Spleen (tissue), 7 donors: ENCODE data around the gene RFX1.

Experiments
- CTCF ChIP-seq, 11 experiments: fragments of 200-600 bp in 7 of 11; fragments of 450-650 bp in 4 of 11; sonication (generic) in 4 of 11; IDR thresholded peaks in 8 of 11; conservative IDR thresholded peaks in 3 of 11; 1 replicate in 7 of 11; 2 replicates in 4 of 11; pipeline versions ENCODE4 v1.4.0 to v1.8.0; 2016 to 2021; ENCODE audit warnings: antibody characterized with exemption in 11 of 11, inconsistent platforms in 4 of 11, mild to moderate bottlenecking in 1 of 11
- POLR2A ChIP-seq, 3 donors: fragments of 450-650 bp; IDR thresholded peaks; one replicate each; pipeline ENCODE4 v1.5.1; 2017; ENCODE audit warnings: antibody characterized with exemption in 3 of 3, mild to moderate bottlenecking in 1 of 3
- POLR2AphosphoS5 ChIP-seq, 3 donors: sonication (generic); formaldehyde crosslinking; IDR thresholded peaks; one replicate each; pipeline ENCODE4 v1.5.1; 2017; ENCODE audit warnings: antibody characterized with exemption in 3 of 3
- donor health status: DM: no; HTN: no; CAD: no; lungs with moderate emphysema.
- donor health status: DM: no; HTN: no; CAD: no.
- donor health status: DM: no; HTN: no; CAD: no.

GRCh38 chr19:14053032-14053431, 46.9 kb upstream of the RFX1 start:
- TF ChIP-seq POLR2A (IDR thresholded peaks at IDR 0.05): no peak
- no peak for TF ChIP-seq CTCF (IDR thresholded peaks at IDR 0.05 in 8 of 11, conservative IDR thresholded peaks at IDR 0.05 in 3 of 11)
- TF ChIP-seq POLR2AphosphoS5 (IDR thresholded peaks at IDR 0.05): no peak
